GM18951 (cell line): ENCODE results near the gene CDK17.
"Not testable (repeated sequence)": the region's sequence is repeated elsewhere in the genome, so short reads cannot be mapped to it uniquely, and the experiment has no call there.

Experiments used
- POLR2A ChIP-seq: IDR thresholded peaks from 4 replicates; pipeline ENCODE4 v1.6.1; 2011; ENCODE audit warnings: mild to moderate bottlenecking; ENCODE audit not compliant: insufficient read length, insufficient read depth; ENCODE audit errors: extremely low read depth
- in situ Hi-C: fragments of 300-500 bp; cut with MboI; formaldehyde crosslinking; loops from one replicate; pipeline ENCODE4 v1.12.0; 2022; ENCODE audit warnings: low sequenced_read_pairs, mixed read lengths, inconsistent platforms; ENCODE audit not compliant: unreplicated experiment

The CDK17 gene

GRCh38 chr12:96365604-96366380 lies 34.4 kb downstream of the CDK17 start:
- in situ Hi-C loops: no loop called here
- TF ChIP-seq POLR2A: no peak

DNA sequence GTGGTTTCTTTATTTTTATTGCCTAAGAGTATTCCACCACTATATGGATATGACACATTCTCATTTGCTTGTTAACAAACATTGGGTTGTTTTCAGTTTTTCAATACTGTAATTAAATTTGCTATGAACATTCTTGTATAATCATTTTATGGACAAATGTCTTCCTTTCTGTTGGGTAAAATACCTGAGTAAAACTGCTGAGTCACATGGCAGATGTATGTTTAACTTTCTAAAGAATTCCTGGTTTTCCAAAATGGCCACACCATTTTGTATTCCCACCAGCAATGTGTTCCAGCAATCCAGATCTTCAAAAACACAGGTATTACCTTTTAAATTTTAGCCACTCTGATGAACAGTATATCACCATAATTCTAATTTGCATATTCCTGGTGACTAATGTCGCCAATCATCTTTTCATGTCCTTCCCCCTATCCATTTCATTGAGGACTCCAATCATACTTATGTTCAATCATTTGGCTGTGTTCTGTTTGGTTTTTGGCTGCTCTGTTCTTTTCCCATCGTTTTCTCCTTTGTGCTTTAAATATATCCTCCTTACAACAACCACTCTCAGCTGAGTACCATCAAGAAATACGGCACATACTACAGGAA lies 36.0 kb downstream of the CDK17 start:
- in situ Hi-C loops: no loop called here
- no peak for TF ChIP-seq POLR2A

- TF ChIP-seq POLR2A: no peak
- in situ Hi-C loops: no loop called here
Observed at GRCh38 chr12:96361074-96361473, 39.2 kb downstream of the CDK17 start.

DNA sequence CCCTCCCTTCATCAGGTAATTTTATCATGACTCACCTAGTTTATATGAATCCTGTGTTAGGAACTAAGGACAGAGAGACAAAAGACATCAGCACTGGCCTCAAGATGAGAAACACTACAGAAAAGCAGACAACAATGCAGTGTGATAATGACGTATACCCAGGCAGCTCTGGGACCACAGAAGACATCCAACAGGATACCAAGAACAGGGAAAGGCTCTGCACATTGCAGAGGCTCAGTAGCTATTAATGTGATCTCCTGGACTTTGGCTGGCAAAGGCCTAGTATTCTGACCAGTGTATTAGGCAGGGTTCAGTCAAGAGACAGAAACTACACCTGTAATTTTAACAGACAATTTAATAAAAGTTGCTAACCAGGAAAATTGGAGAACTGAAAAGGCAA lies 39.7 kb downstream of the CDK17 start:
- in situ Hi-C loops: no loop called here
- TF ChIP-seq POLR2A: no peak

DNA sequence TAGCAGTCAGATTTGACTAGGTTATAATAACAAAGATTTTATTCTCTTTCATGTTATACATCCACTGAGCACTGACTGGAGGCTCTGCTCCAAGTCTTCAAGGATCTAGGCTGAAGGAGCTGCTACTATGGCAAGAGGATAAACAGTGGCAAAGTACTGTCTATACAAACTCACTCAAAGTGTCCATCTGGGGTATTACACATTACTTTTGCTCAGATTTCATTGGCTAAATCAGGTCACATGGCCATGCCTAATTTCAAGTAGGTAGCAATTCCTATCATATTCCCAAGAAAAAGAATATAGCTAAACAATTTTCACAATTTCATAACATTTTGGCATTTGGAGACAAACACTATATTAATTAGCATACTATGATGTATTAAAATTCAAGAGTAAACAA lies 40.9 kb downstream of the CDK17 start:
- in situ Hi-C loops: no loop called here

GRCh38 chr12:96356831-96357230 lies 43.4 kb downstream of the CDK17 start:
- TF ChIP-seq POLR2A: no peak
- in situ Hi-C loops: no loop called here

More for the DNA sequence above, 40.9 kb downstream of the CDK17 start:
- no peak for TF ChIP-seq POLR2A

- in situ Hi-C loops: no loop called here
- TF ChIP-seq POLR2A: no peak
Observed at GRCh38 chr12:96354844-96355534, 45.2 kb downstream of the CDK17 start.

DNA sequence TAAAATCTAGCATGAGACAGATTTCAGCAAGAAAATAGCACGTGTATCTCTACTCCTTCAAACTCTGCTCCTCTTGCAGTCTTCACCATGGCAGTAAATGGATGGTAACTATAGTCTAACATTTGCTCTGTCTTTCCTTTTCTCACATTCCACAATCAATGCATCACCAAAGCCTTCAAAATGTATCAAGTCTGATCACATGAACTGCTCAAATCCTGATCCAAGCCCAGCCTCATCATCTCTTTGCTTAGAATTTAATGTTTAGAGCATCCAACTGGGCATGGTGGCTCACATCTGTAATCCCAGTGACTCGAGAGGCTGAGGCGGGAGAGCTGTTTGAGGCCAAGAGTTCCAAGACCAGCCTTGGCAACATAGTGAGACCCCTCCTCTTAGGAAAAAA lies 45.9 kb downstream of the CDK17 start:
- TF ChIP-seq POLR2A: no peak
- in situ Hi-C loops: no loop called here

- no peak for TF ChIP-seq POLR2A
- in situ Hi-C loops: no loop called here
Observed at GRCh38 chr12:96352161-96352835, 47.9 kb downstream of the CDK17 start.

GRCh38 chr12:96350982-96351381 lies 49.3 kb downstream of the CDK17 start:
- no peak for TF ChIP-seq POLR2A
- in situ Hi-C loops: no loop called here

DNA sequence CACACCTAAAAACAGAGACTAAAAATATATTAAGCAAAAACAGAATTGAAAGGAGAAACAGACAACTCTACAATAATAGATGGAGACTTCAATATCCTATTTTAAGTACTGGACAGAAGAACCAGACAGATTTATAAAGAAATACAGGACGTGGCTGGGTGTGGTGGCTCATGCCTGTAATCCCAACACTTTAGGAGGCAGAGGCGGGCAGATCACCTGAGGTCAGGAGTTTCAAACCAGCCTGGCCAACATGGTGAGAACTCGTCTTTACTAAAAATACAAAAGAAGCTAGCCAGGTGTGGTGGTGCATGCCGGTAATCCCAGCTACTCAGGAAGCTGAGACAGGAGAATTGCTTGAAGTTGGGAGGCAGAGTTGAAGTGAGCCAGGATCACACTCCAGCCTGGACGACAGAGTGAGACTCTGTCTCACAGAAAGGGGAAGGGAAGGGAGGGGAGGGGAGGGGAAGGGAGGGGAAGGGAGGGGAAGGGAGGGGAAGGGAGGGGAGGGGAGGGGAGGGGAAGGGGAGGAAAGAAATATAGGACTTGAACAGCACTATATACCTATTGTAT lies 53.0 kb downstream of the CDK17 start:
- in situ Hi-C loops: no loop called here

DNA sequence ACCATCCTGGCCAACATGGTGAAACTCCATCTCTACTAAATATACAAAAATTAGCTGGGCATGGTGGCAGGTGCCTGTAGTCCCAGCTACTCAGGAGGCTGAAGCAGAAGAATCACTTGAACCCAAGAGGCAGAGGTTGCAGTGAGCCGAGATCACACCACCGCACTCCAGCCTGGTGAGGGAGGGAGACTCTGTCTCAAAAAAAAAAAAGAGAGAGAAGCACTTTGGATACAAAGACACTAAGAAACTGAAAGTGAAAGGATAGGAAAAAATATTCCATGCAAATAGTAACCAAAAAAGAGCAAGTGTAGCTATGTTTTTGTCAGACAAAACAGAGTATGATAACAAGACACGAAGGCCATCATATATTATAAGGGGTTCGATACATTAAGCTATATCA lies 53.5 kb downstream of the CDK17 start:
- in situ Hi-C loops: not testable (repeated sequence)

More for the DNA sequence above, 53.0 kb downstream of the CDK17 start:
- TF ChIP-seq POLR2A: no peak

- in situ Hi-C loops: no loop called here
Observed at GRCh38 chr12:96344124-96344695, 56.0 kb downstream of the CDK17 start.

More at GRCh38 chr12:96344124-96344695, 56.0 kb downstream of the CDK17 start:
- TF ChIP-seq POLR2A: no peak
